C4-2B (cell line): ENCODE data around the gene FIGNL1.
"Not testable (repeated sequence)": the region's sequence is repeated elsewhere in the genome, so short reads cannot be mapped to it uniquely, and the experiment has no call there.

ENCODE experiments used
- H3K27ac ChIP-seq: fragments of 450-650 bp; 2 replicates; pipeline ENCODE4 v1.5.1; 2017
- CTCF ChIP-seq: fragments of 450-650 bp; conservative IDR thresholded peaks from 2 replicates; pipeline ENCODE4 v1.5.1; 2017; ENCODE audit warnings: mild to moderate bottlenecking
- ZFX ChIP-seq: fragments of 450-650 bp; IDR thresholded peaks from 2 replicates; pipeline ENCODE4 v1.6.1; 2017

The FIGNL1 gene

DNA sequence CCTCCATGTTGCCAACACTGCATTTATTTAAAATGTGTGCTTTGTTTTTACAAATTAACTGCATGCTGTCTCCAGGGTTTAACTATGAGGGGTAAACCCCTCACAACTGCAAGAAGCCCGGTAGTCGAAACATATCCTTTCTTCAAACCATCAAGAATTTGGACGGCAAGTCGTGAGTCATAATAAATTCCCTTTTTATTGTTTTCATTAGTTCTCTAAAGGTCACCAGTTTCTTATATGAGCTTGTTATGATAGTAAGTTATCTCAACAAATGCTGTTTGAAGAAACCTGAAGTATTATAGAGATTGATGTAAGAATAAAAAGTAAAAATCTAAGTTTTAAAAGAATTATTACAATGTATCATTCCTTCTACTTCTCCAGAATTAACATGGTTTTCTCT is 12.2 kb upstream of the FIGNL1 start:
- H3K27ac ChIP-seq, result no peak overlapping the region
- TF ChIP-seq ZFX, result no peak
- no peak for TF ChIP-seq CTCF

DNA sequence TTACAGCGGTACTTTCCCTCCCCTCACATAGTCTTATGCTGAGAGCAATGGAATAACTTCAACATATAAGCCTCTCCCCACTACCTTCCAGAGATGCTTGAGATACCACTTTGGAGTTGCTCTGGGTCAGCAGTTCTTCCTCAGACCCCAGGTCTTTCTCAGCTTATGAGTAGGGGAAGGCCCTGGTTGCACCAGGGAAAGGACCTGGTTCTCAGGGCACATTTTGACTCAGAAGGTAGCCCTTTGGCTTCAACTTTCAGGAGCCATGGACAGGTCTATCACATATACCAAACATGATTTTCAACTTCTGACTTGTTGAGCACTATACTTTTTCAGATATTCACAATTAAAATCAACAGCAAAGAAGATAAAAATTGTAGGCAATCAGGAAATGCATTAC is 11.5 kb upstream of the FIGNL1 start:
- no peak overlapping the region for H3K27ac ChIP-seq
- TF ChIP-seq ZFX (no peak), CTCF (no peak)

DNA sequence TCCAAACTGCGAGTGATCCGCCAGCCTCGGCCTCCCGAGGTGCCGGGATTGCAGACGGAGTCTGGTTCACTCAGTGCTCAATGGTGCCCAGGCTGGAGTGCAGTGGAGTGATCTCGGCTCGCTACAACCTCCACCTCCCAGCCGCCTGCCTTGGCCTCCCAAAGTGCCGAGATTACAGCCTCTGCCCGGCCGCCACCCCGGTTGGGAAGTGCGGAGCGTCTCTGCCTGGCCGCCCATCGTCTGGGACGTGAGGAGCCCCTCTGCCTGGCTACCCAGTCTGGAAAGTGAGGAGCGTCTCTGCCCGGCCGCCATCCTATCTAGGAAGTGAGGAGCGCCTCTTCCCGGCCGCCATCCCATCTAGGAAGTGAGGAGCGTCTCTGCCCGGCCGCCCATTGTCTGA is 9.0 kb upstream of the FIGNL1 start:
- not testable (repeated sequence) for H3K27ac ChIP-seq

- not testable (repeated sequence) for H3K27ac ChIP-seq
Measured at GRCh38 chr7:50458651-50459050, 8.5 kb upstream of the FIGNL1 start.

DNA sequence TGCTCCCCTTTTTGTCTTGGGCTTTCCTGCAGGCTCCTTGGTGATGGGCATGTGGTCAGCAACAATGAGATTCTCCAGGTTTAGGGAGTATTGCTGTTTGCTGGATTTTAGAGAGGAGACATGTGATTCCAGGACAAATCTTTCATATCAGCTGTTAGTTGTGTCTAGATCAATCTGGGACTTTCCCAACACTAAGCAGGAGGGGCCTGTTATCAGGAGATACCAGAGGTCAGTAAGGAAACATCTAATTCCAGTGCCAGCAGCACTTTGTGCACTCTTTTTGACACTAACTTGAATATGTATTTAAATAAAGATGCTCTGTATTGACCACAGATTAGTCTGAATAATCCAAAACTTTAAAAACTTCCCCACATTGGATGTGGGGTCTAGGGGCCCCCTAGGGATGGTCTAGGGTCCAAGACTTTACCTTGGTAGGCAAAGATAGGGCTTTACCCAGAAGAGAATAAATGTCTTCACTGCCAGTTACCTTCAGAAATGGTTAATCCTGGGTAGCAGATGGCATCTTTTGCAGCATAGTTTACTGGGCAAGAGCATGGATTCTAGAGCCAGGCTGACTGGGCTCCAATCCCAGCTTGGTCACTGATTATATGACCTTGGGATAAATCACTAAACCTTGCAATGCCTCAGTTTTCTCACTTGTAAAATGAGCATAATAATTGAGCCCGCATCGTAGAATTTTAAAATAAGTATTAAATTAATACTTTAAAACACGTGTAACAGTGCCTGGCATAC is 6.4 kb upstream of the FIGNL1 start:
- TF ChIP-seq ZFX (no peak), CTCF (no peak)
- H3K27ac ChIP-seq, result no peak overlapping the region

DNA sequence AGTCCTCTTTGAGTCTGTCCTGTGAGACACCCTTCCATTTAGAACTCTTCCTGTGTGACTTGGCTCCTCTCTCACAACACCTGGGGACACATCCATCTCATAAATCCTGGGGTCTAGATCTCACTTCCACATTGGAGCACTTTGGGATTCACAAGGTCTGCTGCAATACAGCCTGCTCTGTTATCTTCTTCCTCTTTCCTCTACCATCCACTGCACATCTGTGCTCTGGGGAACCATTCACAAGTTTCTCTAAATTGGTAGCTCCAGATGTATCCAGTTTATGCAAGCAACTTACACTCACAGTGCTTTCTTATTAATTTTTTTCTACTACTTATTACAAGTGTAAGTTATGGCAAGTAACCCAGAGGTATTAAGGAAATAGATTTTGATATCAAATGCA is 5.5 kb upstream of the FIGNL1 start:
- TF ChIP-seq CTCF, result no peak
- no peak for TF ChIP-seq ZFX
- H3K27ac ChIP-seq, result no peak overlapping the region

GRCh38 chr7:50454968-50455367 is 4.8 kb upstream of the FIGNL1 start:
- no peak for TF ChIP-seq ZFX
- TF ChIP-seq CTCF, result no peak
- no peak overlapping the region for H3K27ac ChIP-seq

- peak overlapping the region; percentile 90 for H3K27ac ChIP-seq
- TF ChIP-seq CTCF (no peak; the same call in 1 of the 2 replicates), ZFX (peak; percentile 52)
Measured at GRCh38 chr7:50450590-50451032, 461 bp upstream of the FIGNL1 start.
